Neural crest cell (in vitro differentiated cells): ENCODE data around the gene POU2F1. TPM values are rescaled to one million over a fixed set of nuclear protein-coding genes. Genes with fewer than 3 reads are reported as not detected.
A peak's percentile ranks its signal among the peaks of the same experiment; 100 is the strongest.

Experiments
- DNase-seq: peaks from one replicate; pipeline ENCODE4 v3.0.0; 2021; ENCODE audit warnings: low read depth, mixed read lengths, low spot score
- H3K27ac Mint-ChIP-seq: one replicate; pipeline ENCODE4 v1.8.0; 2021; ENCODE audit warnings: mild to moderate bottlenecking, mixed read lengths; ENCODE audit not compliant: unreplicated experiment
- H3K27me3 Mint-ChIP-seq: 2 replicates; pipeline ENCODE4 v1.8.0; 2021; ENCODE audit warnings: low read depth, mild to moderate bottlenecking, mixed read lengths
- H3K36me3 Mint-ChIP-seq: 2 replicates; pipeline ENCODE4 v1.8.0; 2021; ENCODE audit warnings: low read depth, mild to moderate bottlenecking, mixed read lengths
- H3K4me1 Mint-ChIP-seq: 2 replicates; pipeline ENCODE4 v1.8.0; 2021; ENCODE audit warnings: mixed read lengths
- H3K4me3 Mint-ChIP-seq: one replicate; pipeline ENCODE4 v1.8.0; 2021; ENCODE audit warnings: mild to moderate bottlenecking, mixed read lengths
- H3K9me3 Mint-ChIP-seq: 2 replicates; pipeline ENCODE4 v1.8.0; 2021; ENCODE audit warnings: mixed read lengths
- total RNA-seq: library from RNA; stranded (reverse); gene quantifications from 2 replicates; pipeline ENCODE4 v1.2.1, GENCODE V29; 2021
- TF ChIP-seq, protein P1 (sequence below): fragments of 200-600 bp; sonication (generic); conservative IDR thresholded peaks from 2 replicates; pipeline ENCODE4 v1.5.0; 2021; ENCODE audit warnings: antibody characterized with exemption, mild to moderate bottlenecking

POU2F1 gene
- total RNA-seq, 1 donor from 2014 or later: 40.1 TPM

- no peaks in the 10 kb centered on the region for H3K36me3 Mint-ChIP-seq
- DNase-seq: no peak
- peaks cover 31% of the 10 kb centered on the region for H3K4me1 Mint-ChIP-seq
- no peak overlapping the region for H3K27ac Mint-ChIP-seq
- no peaks in the 10 kb centered on the region for H3K9me3 Mint-ChIP-seq
- no peak overlapping the region for H3K4me3 Mint-ChIP-seq
- TF ChIP-seq, protein P1, sequence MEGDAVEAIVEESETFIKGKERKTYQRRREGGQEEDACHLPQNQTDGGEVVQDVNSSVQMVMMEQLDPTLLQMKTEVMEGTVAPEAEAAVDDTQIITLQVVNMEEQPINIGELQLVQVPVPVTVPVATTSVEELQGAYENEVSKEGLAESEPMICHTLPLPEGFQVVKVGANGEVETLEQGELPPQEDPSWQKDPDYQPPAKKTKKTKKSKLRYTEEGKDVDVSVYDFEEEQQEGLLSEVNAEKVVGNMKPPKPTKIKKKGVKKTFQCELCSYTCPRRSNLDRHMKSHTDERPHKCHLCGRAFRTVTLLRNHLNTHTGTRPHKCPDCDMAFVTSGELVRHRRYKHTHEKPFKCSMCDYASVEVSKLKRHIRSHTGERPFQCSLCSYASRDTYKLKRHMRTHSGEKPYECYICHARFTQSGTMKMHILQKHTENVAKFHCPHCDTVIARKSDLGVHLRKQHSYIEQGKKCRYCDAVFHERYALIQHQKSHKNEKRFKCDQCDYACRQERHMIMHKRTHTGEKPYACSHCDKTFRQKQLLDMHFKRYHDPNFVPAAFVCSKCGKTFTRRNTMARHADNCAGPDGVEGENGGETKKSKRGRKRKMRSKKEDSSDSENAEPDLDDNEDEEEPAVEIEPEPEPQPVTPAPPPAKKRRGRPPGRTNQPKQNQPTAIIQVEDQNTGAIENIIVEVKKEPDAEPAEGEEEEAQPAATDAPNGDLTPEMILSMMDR: no peak
- no peaks in the 10 kb centered on the region for H3K27me3 Mint-ChIP-seq
Observed at GRCh38 chr1:167427848-167428247, 207.2 kb downstream of the POU2F1 start.

DNA sequence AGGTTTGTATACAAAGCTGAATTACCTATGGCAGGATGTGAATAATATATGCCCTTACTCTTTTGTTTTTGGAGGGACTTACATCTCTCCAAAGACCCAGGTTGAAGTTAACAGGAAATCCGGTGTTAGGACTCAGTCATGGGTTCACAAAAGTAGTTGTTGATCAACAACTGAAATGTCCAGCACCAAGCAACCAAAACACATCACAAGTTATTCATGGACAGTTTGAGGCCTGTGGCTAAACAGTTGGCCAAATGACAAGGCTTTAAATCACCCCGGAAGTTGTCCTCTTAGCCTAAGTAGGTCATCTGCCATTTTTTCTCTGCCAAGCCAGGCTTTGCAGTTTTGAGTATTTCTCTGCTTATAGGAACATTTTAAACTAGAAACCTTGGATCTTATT lies 207.7 kb downstream of the POU2F1 start:
- H3K27ac Mint-ChIP-seq: no peak overlapping the region
- H3K4me1 Mint-ChIP-seq: peaks cover 31% of the 10 kb centered on the region

GRCh38 chr1:167429612-167430011 lies 208.9 kb downstream of the POU2F1 start:
- no peaks in the 10 kb centered on the region for H3K9me3 Mint-ChIP-seq

More for the DNA sequence above, 207.7 kb downstream of the POU2F1 start:
- no peaks in the 10 kb centered on the region for H3K27me3 Mint-ChIP-seq
- H3K9me3 Mint-ChIP-seq: no peaks in the 10 kb centered on the region
- H3K4me3 Mint-ChIP-seq: no peak overlapping the region
- no peak for DNase-seq
- H3K36me3 Mint-ChIP-seq: no peaks in the 10 kb centered on the region
- TF ChIP-seq, protein P1: no peak

GRCh38 chr1:167430134-167430848 lies 209.6 kb downstream of the POU2F1 start:
- peak overlapping the region; percentile 20 for H3K27ac Mint-ChIP-seq
- no peaks in the 10 kb centered on the region for H3K36me3 Mint-ChIP-seq
- H3K4me1 Mint-ChIP-seq: peaks cover 27% of the 10 kb centered on the region
- H3K27me3 Mint-ChIP-seq: no peaks in the 10 kb centered on the region
- no peak for DNase-seq
- TF ChIP-seq, protein P1: no peak
- H3K9me3 Mint-ChIP-seq: no peaks in the 10 kb centered on the region
- no peak overlapping the region for H3K4me3 Mint-ChIP-seq

More at GRCh38 chr1:167429612-167430011, 208.9 kb downstream of the POU2F1 start:
- no peak for DNase-seq
- H3K27me3 Mint-ChIP-seq: no peaks in the 10 kb centered on the region
- TF ChIP-seq, protein P1: no peak
- no peaks in the 10 kb centered on the region for H3K36me3 Mint-ChIP-seq
- no peak overlapping the region for H3K27ac Mint-ChIP-seq
- H3K4me3 Mint-ChIP-seq: no peak overlapping the region
- peaks cover 31% of the 10 kb centered on the region for H3K4me1 Mint-ChIP-seq

GRCh38 chr1:167430849-167431242 lies 210.2 kb downstream of the POU2F1 start:
- no peak overlapping the region for H3K4me3 Mint-ChIP-seq
- H3K27ac Mint-ChIP-seq: peak overlapping the region; percentile 20
- DNase-seq: no peak
- H3K27me3 Mint-ChIP-seq: no peaks in the 10 kb centered on the region
- TF ChIP-seq, protein P1: no peak
- H3K36me3 Mint-ChIP-seq: peaks cover under 1% of the 10 kb centered on the region
- H3K9me3 Mint-ChIP-seq: peaks cover under 1% of the 10 kb centered on the region
- peaks cover 22% of the 10 kb centered on the region for H3K4me1 Mint-ChIP-seq
